Sigmoid colon (tissue), 4 donors: ENCODE data around the gene ARMH3.

ENCODE experiments used
- EP300 ChIP-seq, 4 donors: sonication (generic); formaldehyde crosslinking; IDR thresholded peaks; one replicate each; pipeline ENCODE4 v1.6.1; 2017; ENCODE audit warnings: antibody characterized with exemption in 4 of 4
- TF ChIP-seq, protein P1 (sequence below), 4 experiments: fragments of 450-650 bp in 3 of 4; fragments of 200-600 bp in 1 of 4; IDR thresholded peaks; one replicate each; pipeline ENCODE4 v1.5.1; 2016 to 2019; ENCODE audit warnings: antibody characterized with exemption in 4 of 4, mild to moderate bottlenecking in 3 of 4, moderate library complexity in 2 of 4

DNA sequence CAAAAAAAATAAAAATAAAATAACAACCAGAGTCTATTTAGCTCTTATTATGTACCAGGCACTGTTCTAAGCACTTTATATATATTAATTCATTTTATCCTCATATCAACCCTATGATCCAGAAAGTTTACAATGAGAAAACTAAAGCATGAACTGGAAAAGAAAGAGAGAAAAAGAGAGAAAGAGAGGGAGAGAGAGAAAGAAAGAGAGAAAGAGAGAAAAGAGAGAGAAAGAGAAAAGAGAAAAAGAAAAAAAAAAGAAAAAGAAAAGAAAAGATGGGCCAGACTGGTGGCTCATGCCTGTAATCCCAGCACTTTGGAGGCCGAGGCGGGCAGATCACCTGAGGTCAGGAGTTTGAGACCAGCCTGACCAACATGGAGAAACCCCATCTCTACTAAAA, 9.9 kb downstream of the ARMH3 start:
- TF ChIP-seq, protein P1, sequence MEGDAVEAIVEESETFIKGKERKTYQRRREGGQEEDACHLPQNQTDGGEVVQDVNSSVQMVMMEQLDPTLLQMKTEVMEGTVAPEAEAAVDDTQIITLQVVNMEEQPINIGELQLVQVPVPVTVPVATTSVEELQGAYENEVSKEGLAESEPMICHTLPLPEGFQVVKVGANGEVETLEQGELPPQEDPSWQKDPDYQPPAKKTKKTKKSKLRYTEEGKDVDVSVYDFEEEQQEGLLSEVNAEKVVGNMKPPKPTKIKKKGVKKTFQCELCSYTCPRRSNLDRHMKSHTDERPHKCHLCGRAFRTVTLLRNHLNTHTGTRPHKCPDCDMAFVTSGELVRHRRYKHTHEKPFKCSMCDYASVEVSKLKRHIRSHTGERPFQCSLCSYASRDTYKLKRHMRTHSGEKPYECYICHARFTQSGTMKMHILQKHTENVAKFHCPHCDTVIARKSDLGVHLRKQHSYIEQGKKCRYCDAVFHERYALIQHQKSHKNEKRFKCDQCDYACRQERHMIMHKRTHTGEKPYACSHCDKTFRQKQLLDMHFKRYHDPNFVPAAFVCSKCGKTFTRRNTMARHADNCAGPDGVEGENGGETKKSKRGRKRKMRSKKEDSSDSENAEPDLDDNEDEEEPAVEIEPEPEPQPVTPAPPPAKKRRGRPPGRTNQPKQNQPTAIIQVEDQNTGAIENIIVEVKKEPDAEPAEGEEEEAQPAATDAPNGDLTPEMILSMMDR (IDR thresholded peaks at IDR 0.05), result no peak
- no peak for TF ChIP-seq EP300 (IDR thresholded peaks at IDR 0.05)
